Activated CD8-positive, alpha-beta memory T cell treated with anti-CD3 and anti-CD28 coated beads, Interleukin-2, amount 50 U/mL, for 24 hours (primary cell): ENCODE data around the gene FER1L5.

Experiments used
- DNase-seq: peaks from one replicate; pipeline ENCODE4 v3.0.0-alpha.2; 2020; ENCODE audit errors: extremely low read depth

The FER1L5 gene

DNA sequence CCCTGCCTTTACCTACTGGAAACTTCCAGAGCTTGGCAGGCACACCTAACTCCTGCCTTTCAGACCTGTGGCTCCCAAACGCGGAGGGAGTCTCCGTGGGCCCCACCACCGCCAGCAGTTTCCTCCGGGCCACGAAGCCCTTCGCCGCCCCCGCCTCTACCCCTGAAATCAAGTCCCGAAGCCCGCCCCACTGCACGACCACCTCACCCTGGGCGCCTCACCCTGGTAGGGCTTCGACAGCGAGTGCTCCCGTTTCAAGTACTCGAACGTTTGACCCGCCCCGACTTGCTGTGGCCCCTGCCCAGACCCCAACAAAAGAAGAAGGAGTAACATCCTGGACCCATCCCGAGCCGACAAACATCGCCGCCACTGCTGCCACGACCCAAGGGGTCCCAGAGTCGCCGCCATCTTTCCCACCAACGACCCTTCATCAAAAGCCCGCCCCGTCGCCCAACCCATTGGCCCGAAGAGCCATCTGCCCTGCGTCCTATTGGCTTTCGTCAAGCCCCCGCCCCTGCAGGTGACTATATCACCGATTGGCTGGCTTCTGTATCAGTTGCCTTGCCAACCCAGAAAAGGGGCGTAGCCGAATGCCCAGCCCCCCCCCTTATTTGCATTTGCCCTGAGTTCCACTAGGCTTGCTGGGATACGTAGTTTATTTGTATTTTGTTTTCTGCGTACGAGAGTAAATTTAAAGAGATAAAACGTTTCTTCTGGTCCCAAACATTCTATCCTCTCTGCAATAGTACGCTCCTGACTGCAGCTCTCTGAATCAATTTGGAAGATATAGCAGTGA is 97.3 kb downstream of the FER1L5 start, which contains the start of gene LMAN2L:
Gene LMAN2L (minus strand): TSS at position 432 of the 796 bp plus-strand sequence. CDS start 24 bp downstream, at position 408.
- DNase-seq, result peak; percentile 98

DNA sequence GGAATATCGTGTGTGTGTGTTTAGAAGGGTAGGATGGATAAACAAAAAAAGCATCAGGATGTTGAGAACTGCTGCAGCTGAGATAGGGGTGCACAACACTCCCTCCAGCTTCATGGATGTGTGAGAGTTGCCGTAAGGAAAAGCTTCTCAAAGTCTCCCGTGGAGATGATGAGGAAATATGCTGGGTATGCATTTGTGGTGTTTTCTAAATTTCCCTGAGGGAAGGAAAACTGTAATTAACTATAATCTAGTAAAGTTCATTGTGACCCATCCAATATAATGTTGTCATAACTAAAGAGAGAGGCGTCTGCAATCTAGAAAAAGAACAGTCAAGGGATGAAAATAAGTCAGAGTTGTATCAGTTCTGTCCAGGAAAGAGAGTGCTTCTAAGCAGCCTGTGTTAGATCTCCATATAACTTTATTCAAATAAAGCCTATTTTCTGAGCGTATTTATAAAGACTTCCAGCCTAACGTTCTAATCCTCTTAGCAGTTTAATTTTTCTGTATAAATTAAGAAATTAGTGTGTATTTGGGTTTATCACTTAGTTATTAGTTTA is 104.6 kb downstream of the FER1L5 start:
- no peak for DNase-seq

DNA sequence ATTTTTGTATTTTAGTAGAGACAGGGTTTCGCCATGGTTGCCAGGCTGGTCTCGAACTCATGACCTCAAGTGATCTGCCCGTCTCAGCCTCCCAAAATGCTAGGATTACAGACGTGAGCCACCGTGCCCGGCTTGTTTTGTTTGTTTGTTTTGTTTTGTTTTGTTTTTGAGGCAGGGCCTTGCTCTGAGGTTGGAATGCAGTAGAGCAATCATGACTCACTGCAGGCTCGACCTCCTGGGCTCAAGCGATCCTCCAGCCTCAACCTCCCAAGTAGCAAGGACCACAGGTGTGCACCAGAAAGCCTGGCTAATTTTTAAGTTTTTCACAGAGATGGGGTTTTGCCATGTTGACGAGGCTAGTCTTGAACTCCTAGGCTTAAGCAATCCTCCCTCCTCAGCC is 109.2 kb downstream of the FER1L5 start:
- DNase-seq, result no peak

DNA sequence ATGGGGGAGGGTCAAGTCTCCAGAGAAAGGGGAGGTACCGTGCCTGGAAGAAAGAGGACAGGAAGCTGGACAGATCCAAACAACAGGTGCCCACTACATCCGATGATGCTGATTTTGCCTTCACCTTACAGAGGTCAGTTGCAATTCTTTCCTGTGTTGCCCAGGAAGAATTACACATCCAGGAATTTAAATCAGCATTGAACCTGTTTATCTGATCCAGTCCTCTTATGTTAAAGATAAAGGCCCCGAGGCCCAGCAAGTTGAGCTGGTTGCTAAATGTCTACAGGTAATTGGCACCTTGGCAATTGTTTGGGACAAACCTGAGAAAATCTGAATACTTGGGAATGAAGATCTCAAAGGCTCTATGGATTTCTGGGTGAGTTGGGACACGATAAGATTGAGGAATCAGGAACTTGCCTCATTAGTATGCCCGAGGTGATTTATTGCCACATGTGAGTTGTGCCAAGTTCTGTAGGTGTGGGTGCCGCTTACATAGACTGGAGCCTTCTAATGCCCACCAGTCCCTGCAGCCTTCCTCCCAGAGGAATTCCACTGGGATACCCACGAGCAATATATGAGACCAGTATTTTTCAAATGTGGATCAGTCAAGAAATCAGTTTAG is 111.2 kb downstream of the FER1L5 start:
- no peak for DNase-seq

DNA sequence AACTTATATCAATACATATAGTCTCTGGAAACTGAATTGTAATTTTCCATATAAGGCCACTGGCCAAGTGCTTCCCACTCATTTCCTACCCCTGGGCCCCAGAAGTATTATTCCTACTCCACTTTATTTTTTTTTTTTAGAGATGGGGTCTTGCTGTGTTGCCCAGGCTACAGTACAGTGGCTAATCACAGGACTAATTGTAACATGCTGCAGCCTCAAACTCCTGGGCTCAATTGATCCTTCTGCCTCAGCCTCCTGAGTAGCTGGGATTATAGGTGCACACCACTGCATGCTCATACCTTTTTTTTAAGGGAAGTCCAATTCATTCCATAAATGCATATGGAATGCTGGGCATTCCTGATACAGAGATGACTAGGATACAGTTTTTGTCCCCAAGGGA is 111.8 kb downstream of the FER1L5 start:
- DNase-seq, result no peak
